HG03342 (cell line): ENCODE results near the gene DUS1L.
"Not testable (repeated sequence)": the region's sequence is repeated elsewhere in the genome, so short reads cannot be mapped to it uniquely, and the experiment has no call there.

Source experiments
- ATAC-seq: cut with Tn5 transposase; IDR thresholded peaks from one replicate; pipeline ENCODE4 v1.9.1; 2021; ENCODE audit warnings: mild to moderate bottlenecking, moderate library complexity; ENCODE audit not compliant: unreplicated experiment

Gene DUS1L

GRCh38 chr17:82046903-82047302, 18.7 kb downstream of the DUS1L start:
- no peak for ATAC-seq

GRCh38 chr17:82045936-82046484, 19.6 kb downstream of the DUS1L start:
- ATAC-seq = no peak

DNA sequence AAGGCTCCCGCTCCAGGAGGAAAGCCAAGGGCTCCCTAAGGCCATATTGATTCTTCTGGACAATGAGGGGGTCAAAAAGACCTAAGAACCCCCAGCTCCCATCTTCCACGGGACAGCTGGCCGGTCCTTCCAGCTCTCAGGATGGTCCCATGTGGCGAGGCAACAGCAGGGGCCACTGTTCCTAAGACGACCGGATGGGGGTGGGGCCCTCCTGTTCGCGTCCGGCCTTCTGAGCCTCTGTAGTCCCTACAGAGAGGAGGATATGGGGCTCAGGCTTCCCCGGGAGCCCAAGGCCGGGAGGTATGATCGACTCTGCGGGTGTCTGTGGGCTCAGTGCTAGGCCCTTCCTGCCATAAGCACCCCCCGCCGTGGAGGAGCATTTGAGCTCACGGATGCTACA, 22.1 kb downstream of the DUS1L start:
- no peak for ATAC-seq

- no peak for ATAC-seq
Measured at GRCh38 chr17:82042649-82043048, 23.0 kb downstream of the DUS1L start.

GRCh38 chr17:82041144-82041814, 24.3 kb downstream of the DUS1L start:
- no peak for ATAC-seq

GRCh38 chr17:82039695-82040299, 25.8 kb downstream of the DUS1L start:
- no peak for ATAC-seq

DNA sequence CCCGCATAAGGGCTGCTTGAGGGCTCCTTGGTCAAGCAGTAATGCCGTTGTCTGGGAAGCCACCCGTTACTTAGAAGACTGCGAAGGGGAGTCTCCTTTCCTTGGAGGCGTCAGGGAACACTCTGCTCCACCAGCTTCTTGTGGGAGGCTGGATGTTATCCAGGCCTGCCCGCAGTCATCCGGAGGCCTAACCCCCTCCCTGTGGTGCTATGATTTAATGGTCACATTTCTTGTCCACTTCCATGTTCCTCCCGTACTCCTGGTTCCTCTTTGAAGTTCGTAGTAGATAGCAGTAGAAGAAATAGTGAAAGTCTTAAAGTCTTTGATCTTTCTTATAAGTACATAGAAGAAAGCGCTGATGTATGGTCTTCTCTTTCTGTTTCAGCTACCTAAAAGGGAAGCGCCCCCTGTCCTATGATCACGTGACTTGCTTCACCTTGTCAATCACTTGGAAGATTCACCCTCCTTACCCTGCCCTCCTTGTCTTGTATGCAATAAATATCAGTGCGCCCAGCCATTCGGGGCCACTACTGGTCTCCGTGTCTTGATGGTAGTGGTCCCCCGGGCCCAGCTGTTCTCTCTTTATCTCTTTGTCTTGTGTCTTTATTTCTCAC, 26.7 kb downstream of the DUS1L start:
- not testable (repeated sequence) for ATAC-seq

- no peak for ATAC-seq
Measured at GRCh38 chr17:82037889-82038195, 27.8 kb downstream of the DUS1L start.

DNA sequence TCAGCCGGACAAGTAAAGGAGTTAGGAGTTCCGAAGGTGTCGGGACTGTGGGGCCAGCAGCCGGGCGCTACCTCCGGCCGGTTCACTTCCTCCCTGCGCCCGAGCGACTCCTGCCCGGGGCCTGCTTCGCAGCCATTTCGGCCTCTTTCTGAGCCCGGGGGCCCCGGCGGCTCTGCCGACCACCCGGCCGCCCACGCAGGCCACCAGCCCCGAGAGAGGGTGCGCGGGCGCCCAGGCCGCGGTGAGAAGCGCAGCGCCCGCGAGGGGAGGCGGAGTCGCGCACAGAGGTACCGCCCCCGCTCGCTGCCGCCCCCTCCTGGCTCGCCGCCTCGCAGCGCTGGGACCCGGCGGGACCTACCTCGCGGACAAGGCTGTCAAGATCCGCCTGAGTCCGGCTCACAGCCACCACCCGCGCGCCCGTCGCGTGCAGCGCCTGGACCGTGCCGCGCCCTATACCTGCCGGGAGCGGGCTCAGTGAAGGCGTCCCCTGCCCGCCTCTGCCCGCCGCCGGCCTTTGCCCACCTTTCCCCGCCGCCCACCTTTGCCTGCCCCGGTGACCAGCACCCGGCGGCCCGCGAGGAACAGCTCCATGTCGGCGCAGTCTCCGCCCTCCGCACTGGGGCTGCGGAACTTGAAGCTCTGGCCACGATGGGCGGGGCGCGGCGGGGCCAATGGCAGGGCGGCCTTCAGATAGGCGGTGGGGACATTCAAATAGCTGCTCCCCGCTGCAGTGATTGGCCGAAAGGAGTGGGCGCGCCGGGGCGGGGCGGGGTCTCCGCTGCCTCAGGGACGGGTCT, 28.3 kb downstream of the DUS1L start, which contains the start of gene DCXR:
Gene DCXR, minus strand, starts transcription at position 606 of the 797 bp plus-strand sequence. Its CDS starts 15 bp downstream, at position 591.
- peak; percentile 85 for ATAC-seq

GRCh38 chr17:82036634-82037091, 28.9 kb downstream of the DUS1L start:
- no peak for ATAC-seq

DNA sequence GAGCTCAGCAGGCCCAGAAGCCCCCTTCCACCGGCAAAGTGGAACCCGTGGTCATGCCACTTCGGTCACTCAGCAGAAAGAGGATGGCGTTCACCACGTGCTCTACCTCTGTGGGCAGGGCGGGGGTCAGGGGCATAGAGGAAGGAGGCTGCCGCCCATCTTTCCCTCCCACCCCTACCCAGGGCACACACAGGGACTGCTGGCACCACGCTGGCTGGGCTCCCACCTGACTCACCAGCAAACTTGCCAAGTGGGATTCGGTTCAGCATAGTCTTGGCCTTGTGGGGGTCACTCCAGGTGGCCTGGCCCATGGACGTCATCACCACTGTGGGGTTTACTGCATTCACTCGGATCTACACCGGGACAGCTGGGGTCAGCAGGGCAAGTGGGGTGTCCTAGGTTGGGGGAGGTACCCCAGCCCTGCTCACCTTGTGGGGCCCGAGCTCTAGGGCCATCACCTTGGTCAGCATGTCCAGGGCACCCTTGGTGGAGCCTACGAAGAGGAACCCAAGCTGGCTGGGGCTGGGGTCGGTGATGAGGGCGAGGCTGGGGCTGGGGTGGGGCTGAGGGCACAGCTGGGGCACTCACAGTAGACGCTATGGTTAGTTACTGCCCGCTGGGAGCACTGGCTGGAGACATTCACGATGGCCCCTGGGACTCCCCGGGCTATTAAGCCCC, 29.5 kb downstream of the DUS1L start:
- ATAC-seq = no peak

- no peak for ATAC-seq
Measured at GRCh38 chr17:82035488-82035887, 30.1 kb downstream of the DUS1L start.

DNA sequence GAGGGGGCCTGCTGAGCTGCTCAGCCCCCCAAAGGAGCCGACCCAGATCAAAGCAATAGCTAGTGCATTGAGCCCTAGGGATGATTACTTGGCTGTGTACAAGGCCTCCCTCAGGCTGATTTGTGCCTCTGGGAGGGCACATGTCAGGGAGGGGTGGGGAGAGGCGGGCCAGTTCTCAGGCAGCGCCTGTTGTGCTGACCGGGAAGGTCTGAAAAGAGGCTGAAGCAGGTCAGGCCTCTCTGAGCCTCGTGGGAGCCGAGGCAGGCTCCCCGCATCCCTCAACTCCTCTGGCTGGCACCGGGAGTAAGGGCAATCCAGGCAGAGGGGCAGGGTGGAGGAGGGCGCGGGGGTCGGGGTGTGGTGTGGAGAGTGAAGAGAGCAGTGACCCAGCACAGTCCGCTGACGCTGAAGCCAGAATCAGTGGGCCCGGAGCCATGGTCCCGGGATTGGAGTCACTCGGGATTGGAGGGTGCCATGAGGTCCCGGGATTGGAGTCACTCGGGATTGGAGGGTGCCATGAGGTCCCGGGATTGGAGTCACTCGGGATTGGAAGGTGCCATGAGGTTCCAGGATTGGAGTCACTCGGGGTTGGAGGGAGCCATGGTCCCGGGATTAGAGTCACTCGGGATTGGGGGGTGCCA, 31.1 kb downstream of the DUS1L start:
- no peak for ATAC-seq

DNA sequence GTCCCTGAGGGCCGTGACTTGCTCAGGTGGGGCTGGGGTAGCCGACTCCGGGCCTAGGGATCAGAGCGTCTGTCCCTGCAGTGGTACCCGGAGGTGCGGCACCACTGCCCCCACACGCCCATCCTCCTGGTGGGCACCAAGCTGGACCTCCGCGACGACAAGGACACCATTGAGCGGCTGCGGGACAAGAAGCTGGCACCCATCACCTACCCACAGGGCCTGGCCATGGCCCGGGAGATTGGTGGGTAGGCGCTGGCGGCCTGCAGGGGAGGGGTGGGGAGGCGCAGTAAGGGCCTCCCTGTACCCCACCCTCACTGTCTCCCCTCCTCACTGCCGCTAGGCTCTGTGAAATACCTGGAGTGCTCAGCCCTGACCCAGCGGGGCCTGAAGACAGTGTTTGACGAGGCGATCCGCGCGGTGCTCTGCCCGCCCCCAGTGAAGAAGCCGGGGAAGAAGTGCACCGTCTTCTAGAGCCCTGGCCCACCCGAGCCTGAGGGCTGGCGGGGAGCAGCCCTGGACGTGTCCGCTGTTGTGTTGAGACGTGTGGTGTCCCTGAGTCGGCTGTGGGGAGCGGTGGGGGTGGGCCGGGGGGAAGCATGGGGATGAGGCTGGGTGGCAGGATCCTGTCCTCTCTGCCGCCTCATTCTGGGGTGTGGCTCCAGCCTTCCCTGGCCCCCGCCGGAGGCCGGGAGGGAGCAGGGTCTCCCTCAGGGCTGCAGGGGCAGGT, 32.1 kb downstream of the DUS1L start:
- no peak for ATAC-seq

- no peak for ATAC-seq
Measured at GRCh38 chr17:82031885-82032627, 33.5 kb downstream of the DUS1L start.

GRCh38 chr17:82031303-82031884, 34.2 kb downstream of the DUS1L start, which contains the start of gene RAC3:
Gene RAC3 (plus strand): TSS chr17:82031678. CDS start chr17:82031762, 84 bp downstream.
- no peak for ATAC-seq

DNA sequence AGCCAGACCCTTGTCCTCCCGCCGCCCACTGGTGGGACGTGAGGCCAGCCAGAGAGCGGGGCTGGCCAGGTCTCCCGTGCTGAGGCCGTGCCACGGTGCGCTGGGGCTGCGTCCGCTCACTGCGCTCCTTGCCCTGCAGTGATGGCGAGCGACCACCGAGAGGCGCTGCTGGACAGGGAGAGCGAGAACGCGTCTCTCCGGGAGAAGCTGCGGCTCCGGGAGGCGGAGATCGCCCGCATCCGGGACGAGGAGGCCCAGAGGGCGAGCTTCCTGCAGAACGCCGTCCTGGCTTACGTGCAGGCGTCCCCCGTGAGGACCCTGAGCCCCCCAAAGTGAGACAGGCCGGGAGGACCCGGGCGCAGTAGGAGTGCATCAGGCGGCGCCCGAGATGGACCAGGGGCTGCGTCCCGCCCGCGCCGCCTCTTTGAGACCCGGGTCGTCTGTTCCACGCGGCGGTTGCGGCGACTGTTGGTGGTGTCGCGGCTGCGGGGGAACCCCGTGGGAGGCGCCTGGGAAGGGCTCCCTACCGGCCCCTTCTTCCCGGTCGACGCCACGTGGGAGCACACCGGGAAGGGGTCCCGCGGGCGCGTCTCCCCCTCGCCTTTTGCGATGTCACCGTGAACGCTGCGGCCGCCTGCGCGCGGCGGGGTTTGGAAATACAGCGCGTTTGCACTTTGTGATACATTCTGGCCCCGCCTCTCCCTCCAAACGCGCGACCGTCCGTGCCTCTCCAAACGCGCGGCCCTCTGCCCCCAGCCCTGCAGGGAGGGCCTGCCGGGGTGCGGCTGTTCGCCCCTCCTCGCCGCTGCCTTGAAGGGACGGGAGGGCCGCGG, 34.9 kb downstream of the DUS1L start:
- peak; percentile 51 for ATAC-seq
